K562 (cell line): ENCODE results near the gene TMEM131.

Experiments used
- BRD4 ChIP-seq: fragments of 200-600 bp; sonication (generic); IDR thresholded peaks from 2 replicates; pipeline ENCODE4 v1.6.1; 2017; ENCODE audit warnings: inconsistent platforms
- CREB1 ChIP-seq, 2 experiments: sonication (generic) in 1 of 2; formaldehyde crosslinking in 1 of 2; IDR thresholded peaks; 2 replicates each; pipeline versions ENCODE4 v1.6.1 to v1.8.0; 2012 to 2022; ENCODE audit warnings: inconsistent platforms in 1 of 2, mild to moderate bottlenecking in 1 of 2, missing genetic modification reagents in 1 of 2, moderate library complexity in 1 of 2
- FOXJ3 ChIP-seq: sonication (generic); formaldehyde crosslinking; IDR thresholded peaks from 2 replicates; pipeline ENCODE4 v1.4.0; 2020; ENCODE audit warnings: mild to moderate bottlenecking, missing genetic modification reagents
- GATA2 ChIP-seq: sonication (generic); formaldehyde crosslinking; IDR thresholded peaks from 2 replicates; pipeline ENCODE4 v1.4.0; 2020; ENCODE audit warnings: mild to moderate bottlenecking, missing genetic modification reagents
- HDAC2 ChIP-seq: fragments of 450-650 bp; IDR thresholded peaks from 2 replicates; pipeline ENCODE4 v1.6.1; 2016; ENCODE audit warnings: mild to moderate bottlenecking
- NRF1 ChIP-seq, 2 experiments: fragments of 450-650 bp; IDR thresholded peaks in 1 of 2; conservative IDR thresholded peaks in 1 of 2; 2 replicates each; pipeline ENCODE4 v1.6.1; 2014; ENCODE audit warnings: mild to moderate bottlenecking in 2 of 2
- POLR2A ChIP-seq: fragments of 450-650 bp; conservative IDR thresholded peaks from 2 replicates; pipeline ENCODE4 v1.6.1; 2016
- SRSF1 ChIP-seq: fragments of 200-400 bp; formaldehyde crosslinking; IDR thresholded peaks from 2 replicates; pipeline ENCODE4 v1.6.1; 2017; ENCODE audit warnings: mild to moderate bottlenecking, low read depth, low read length, moderate library complexity
- TF ChIP-seq, protein P1 (sequence below), 3 experiments: IDR thresholded peaks in 2 of 3; conservative IDR thresholded peaks in 1 of 3; 2 replicates each; pipeline ENCODE4 v1.5.1; 2011 to 2012; ENCODE audit warnings: low read length in 3 of 3, mild to moderate bottlenecking in 3 of 3, control low read depth in 2 of 3, improper control_type of control experiment in 1 of 3, inconsistent platforms in 1 of 3, low read depth in 1 of 3, mixed read lengths in 1 of 3, moderate library complexity in 1 of 3; ENCODE audit not compliant: insufficient read depth in 2 of 3
- TF ChIP-seq, protein P2 (sequence below): fragments of 450-650 bp; formaldehyde crosslinking; IDR thresholded peaks from 2 replicates; pipeline ENCODE4 v1.4.0; 2020; ENCODE audit warnings: mild to moderate bottlenecking

DNA sequence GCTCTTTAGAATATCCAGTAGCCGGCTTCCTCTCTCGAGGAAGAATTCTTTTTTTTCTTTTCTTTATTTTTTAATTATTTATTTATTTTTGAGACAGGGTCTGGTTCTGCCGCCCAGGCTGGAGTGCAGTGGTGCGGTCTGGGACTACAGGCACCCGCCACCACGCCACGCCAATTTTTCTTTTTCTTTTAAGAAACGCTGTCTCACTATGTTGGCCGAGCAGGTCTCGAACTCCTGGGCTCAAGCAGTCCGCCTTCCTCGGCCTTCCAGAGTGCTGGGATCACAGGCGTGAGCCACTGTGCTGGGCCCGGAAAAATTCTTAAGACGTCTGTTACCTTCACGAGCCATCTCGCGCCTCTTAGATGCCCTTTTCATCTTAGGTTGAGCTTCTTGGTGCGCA is 931 bp upstream of the TMEM131 start:
- TF ChIP-seq CREB1 (IDR thresholded peaks at IDR 0.05), result no peak
- no peak for TF ChIP-seq CREB1 (CRISPR knock-in tag; IDR thresholded peaks at IDR 0.05)
- TF ChIP-seq, protein P1, sequence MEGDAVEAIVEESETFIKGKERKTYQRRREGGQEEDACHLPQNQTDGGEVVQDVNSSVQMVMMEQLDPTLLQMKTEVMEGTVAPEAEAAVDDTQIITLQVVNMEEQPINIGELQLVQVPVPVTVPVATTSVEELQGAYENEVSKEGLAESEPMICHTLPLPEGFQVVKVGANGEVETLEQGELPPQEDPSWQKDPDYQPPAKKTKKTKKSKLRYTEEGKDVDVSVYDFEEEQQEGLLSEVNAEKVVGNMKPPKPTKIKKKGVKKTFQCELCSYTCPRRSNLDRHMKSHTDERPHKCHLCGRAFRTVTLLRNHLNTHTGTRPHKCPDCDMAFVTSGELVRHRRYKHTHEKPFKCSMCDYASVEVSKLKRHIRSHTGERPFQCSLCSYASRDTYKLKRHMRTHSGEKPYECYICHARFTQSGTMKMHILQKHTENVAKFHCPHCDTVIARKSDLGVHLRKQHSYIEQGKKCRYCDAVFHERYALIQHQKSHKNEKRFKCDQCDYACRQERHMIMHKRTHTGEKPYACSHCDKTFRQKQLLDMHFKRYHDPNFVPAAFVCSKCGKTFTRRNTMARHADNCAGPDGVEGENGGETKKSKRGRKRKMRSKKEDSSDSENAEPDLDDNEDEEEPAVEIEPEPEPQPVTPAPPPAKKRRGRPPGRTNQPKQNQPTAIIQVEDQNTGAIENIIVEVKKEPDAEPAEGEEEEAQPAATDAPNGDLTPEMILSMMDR (IDR thresholded peaks at IDR 0.05 in 2 of 3, conservative IDR thresholded peaks at IDR 0.05 in 1 of 3; ENCODE audit: insufficient read depth in 2 of 3, low read depth in 1 of 3, low read length in 3 of 3), result no peak
- TF ChIP-seq BRD4, result no peak
- TF ChIP-seq, protein P2, sequence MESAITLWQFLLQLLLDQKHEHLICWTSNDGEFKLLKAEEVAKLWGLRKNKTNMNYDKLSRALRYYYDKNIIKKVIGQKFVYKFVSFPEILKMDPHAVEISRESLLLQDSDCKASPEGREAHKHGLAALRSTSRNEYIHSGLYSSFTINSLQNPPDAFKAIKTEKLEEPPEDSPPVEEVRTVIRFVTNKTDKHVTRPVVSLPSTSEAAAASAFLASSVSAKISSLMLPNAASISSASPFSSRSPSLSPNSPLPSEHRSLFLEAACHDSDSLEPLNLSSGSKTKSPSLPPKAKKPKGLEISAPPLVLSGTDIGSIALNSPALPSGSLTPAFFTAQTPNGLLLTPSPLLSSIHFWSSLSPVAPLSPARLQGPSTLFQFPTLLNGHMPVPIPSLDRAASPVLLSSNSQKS, result no peak
- no peak for TF ChIP-seq SRSF1
- no peak for TF ChIP-seq NRF1 (conservative IDR thresholded peaks at IDR 0.05 in 1 of 2, IDR thresholded peaks at IDR 0.05 in 1 of 2)
- TF ChIP-seq FOXJ3 (CRISPR knock-in tag), result no peak
- TF ChIP-seq GATA2, result no peak
- no peak for TF ChIP-seq POLR2A
- TF ChIP-seq HDAC2, result no peak
